Fibroblast of mammary gland (primary cell): ENCODE results near the gene CAPZB.

Experiments used
- DNase-seq: peaks from one replicate; pipeline ENCODE4 v3.0.0-alpha.2; 2010; ENCODE audit warnings: low read depth
- H3K4me3 ChIP-seq: 2 replicates; pipeline ENCODE4 v1.5.1; 2011; ENCODE audit warnings: low read depth, mild to moderate bottlenecking, low read length, moderate library complexity; ENCODE audit not compliant: control insufficient read depth
- TF ChIP-seq, protein P1 (sequence below): conservative IDR thresholded peaks from 2 replicates; pipeline ENCODE4 v1.5.1; 2011; ENCODE audit warnings: low read depth, low read length, inconsistent platforms; ENCODE audit not compliant: control insufficient read depth, insufficient read depth

Gene CAPZB

DNA sequence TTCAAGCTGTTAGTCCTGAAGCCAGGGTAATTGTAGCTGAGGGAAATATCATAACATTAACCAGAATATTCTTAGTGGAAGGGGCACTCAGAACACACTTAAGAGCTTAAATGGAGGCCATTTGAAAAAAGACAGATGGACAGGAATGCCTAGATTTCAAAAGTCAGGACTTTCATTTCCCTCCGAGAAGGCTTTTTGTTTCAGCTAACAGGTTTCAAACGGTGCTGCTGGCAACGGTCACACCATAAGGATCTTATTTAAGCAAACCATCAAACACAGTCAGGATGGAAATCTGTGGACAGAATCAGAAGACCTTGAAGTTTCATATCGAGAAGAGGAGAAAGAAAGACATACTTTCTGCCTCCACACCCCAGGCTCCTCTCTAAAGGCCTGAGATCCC lies 103.1 kb downstream of the CAPZB start:
- TF ChIP-seq, protein P1, sequence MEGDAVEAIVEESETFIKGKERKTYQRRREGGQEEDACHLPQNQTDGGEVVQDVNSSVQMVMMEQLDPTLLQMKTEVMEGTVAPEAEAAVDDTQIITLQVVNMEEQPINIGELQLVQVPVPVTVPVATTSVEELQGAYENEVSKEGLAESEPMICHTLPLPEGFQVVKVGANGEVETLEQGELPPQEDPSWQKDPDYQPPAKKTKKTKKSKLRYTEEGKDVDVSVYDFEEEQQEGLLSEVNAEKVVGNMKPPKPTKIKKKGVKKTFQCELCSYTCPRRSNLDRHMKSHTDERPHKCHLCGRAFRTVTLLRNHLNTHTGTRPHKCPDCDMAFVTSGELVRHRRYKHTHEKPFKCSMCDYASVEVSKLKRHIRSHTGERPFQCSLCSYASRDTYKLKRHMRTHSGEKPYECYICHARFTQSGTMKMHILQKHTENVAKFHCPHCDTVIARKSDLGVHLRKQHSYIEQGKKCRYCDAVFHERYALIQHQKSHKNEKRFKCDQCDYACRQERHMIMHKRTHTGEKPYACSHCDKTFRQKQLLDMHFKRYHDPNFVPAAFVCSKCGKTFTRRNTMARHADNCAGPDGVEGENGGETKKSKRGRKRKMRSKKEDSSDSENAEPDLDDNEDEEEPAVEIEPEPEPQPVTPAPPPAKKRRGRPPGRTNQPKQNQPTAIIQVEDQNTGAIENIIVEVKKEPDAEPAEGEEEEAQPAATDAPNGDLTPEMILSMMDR, result no peak

DNA sequence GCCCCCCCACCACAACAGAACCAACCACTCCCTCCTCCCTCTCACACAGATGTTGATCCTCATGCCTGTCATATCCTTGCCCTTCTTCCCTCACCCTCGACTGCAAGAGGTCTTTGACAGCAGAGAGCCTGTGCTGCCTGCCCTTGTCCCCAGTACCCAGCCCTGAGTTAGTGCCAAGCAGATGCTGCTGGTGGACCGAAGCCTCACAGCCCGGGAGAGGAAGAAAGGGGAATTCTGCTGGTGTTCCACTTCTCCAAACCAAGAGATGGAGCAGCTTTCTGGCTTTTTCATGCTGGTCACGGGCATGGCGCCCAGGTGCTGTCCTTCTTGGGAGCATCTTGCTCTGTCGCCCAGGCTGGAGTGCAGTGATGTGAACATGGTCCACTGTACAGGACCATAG lies 104.1 kb downstream of the CAPZB start:
- DNase-seq, result no peak
- TF ChIP-seq, protein P1, result no peak
- no peak overlapping the region for H3K4me3 ChIP-seq

More for the DNA sequence above, 103.1 kb downstream of the CAPZB start:
- H3K4me3 ChIP-seq, result no peak overlapping the region
- no peak for DNase-seq

DNA sequence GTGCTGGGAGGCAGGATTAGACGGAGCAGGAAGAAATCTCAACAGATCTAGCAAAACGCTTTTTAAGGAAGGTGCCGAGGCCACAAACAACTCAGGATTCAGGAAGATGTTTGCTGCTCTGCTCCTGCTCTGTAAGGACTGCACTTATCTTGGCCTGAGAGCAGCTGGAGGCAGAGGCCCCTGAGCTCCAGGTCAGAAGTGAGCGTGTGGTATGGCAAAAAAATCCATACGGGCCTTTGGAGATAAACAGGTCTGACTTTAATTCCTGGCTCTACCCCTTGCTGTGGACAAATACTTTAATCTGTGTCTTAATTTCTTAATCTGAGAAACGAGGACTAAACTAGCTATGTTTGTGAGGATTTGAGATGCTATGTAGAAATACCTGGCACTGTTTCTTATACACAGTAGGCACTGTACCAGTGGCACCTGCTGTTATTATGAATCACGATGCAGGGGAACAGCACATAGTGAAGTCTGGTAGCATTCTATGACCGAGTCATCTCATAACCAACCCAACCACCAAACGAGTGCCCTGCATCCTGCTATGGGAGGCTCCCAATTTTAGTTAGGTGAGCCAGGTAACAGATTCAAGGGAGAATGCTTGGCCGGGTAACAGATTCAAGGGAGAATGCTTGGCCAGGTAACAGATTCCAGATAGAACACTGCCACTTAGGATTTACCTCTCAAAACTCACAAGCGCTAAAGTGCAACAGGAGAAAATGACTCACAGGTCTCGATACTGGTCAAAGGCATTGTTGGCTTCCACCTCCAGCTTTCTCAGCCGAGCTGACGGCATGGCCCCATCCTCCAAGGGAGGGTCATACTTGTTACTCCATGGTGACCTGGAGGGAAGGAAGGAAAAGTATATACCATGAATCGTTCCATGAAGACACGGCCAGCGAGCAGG lies 107.3 kb downstream of the CAPZB start:
- TF ChIP-seq, protein P1, result no peak
- peak; percentile 67 for DNase-seq

DNA sequence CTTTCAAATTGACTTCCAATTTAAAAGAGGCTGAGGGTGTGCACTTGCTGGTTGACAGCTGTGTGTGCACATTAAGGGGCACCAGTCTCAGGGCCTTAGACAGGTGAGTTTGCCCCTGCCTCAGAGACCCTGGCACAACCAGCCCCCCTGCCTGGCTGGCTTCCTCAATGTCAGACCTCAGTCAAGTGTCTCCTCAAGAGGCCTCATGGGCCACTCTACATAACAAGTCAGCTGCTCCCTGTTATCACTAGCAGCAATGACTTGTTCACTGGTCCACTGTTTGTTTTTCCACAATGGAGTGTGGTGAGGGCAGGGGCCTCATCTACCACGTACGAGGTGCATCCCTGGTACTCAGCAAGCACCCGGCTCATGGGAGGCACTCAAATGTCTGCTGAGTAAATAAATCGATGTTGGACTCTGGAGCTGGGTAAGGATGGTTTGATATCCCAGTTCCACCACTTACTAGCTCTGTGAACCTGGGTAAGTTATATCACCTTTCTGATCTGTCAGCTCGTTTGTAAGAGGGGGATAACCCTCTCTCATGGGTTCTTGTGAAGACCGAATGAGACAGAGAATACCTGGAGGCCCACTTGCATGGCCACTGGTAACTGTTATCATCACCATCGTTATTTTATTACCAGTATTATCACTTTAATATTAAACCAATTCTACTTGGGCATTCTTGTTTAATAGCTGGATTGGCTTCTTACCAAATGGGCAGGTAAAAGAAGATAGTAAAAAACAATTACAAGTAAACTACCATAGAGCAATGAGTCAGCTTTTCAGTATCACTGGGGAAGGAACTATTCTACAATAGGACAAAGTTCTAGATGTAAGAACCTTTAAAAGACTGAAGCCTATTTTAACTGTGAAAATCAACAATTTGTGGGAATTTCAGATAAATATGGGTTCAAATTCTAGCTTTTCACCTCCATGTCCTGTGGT lies 108.6 kb downstream of the CAPZB start:
- H3K4me3 ChIP-seq, result no peak overlapping the region
- TF ChIP-seq, protein P1, result no peak
- no peak for DNase-seq

More for the DNA sequence above, 107.3 kb downstream of the CAPZB start:
- no peak overlapping the region for H3K4me3 ChIP-seq

DNA sequence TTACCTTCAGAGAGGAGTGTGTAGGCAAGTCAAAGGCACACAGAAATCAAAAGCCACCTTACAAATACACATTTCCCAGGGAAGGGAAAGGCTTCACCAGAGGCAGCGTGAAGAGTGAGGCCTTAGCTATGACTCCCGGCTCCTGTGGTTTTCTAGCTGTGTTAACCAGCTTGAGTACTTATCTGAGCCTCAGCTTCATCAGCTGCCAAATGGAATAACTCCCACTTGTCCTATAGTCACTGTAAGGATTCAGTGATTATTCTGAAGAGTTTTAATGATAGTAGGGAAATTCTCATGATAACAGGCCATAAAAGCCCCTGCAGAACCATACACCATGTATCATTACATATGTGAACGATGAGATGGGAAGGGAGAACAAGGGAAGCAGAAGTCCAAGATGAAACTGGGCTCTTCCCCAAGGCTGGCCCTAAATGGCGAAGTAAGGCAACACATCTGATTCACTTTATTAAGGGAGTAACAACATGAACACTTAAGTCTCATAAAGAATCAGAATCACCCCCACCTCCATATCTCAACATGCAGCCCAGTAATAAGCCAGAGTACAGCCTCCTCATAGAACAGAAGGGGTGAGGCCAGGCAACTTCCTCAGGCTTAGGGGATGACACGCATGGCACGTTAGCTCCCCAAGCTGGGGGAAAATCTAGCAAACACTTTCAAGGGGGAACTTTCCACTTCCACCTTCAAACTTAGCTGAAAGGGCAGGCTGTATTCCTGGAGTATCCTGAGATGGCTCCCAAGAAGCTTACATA lies 109.5 kb downstream of the CAPZB start:
- TF ChIP-seq, protein P1, result no peak
- no peak for DNase-seq
- no peak overlapping the region for H3K4me3 ChIP-seq

DNA sequence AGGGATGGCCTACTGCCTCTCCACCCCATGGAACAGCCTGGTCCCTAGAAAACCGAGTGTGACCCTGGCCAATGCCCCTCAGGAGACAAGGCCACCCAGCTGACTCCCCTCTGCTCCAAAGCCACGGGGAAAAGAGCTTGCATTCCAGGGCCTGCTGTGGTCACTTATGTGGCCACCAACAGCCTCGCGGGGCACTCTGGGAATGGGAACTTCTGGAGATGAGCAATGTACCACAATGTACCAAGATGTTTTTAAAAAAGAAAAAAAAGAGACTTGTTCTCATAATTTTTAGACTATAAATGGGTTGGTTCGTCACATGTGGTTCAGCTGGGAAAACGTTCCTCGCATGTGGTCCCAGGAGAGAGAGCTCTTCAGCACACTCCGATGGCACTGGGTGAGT lies 110.4 kb downstream of the CAPZB start:
- no peak for DNase-seq
- no peak overlapping the region for H3K4me3 ChIP-seq
- TF ChIP-seq, protein P1, result no peak
